ENCODE results near the gene ATG9B.

Gene ATG9B

GRCh38 chr7:151011097-151011409 lies 13.2 kb downstream of the ATG9B start:
- no peak for DNase-seq (ENCODE audit: low spot score)
- no peak for TF ChIP-seq CTCF (IDR thresholded peaks at IDR 0.05; ENCODE audit: extremely low read depth, missing control alignments)

GRCh38 chr7:151010307-151011096 lies 13.8 kb downstream of the ATG9B start:
- DNase-seq (ENCODE audit: low spot score), result no peak
- no peak for TF ChIP-seq CTCF (IDR thresholded peaks at IDR 0.05; ENCODE audit: extremely low read depth, missing control alignments)

- DNase-seq (ENCODE audit: low spot score), result no peak
- TF ChIP-seq CTCF (IDR thresholded peaks at IDR 0.05; ENCODE audit: extremely low read depth, missing control alignments), result no peak
Observed at GRCh38 chr7:151010037-151010306, 14.3 kb downstream of the ATG9B start.

GRCh38 chr7:151009327-151010036 lies 14.8 kb downstream of the ATG9B start:
- no peak for DNase-seq (ENCODE audit: low spot score)
- TF ChIP-seq CTCF (IDR thresholded peaks at IDR 0.05; ENCODE audit: extremely low read depth, missing control alignments), result no peak

GRCh38 chr7:151008511-151009323 lies 15.6 kb downstream of the ATG9B start:
- peak; percentile 36 for TF ChIP-seq CTCF (IDR thresholded peaks at IDR 0.05; ENCODE audit: extremely low read depth, missing control alignments)
- DNase-seq (ENCODE audit: low spot score), result peak; percentile 85

GRCh38 chr7:151008143-151008510 lies 16.2 kb downstream of the ATG9B start:
- no peak for DNase-seq (ENCODE audit: low spot score)
- no peak for TF ChIP-seq CTCF (IDR thresholded peaks at IDR 0.05; ENCODE audit: extremely low read depth, missing control alignments)

- TF ChIP-seq CTCF (IDR thresholded peaks at IDR 0.05; ENCODE audit: extremely low read depth, missing control alignments), result no peak
- DNase-seq (ENCODE audit: low spot score), result no peak
Observed at GRCh38 chr7:151007469-151007898, 16.8 kb downstream of the ATG9B start.

All from GM20000 (cell line).